GM18499 (cell line): ENCODE data around the gene NCOA1.

ENCODE experiments used
- ATAC-seq: cut with Tn5 transposase; IDR thresholded peaks from one replicate; pipeline ENCODE4 v1.9.1; 2021; ENCODE audit warnings: moderate number of reproducible peaks; ENCODE audit not compliant: insufficient read depth, unreplicated experiment

The NCOA1 gene

GRCh38 chr2:24724111-24724775 is 233.2 kb downstream of the NCOA1 start:
- ATAC-seq: no peak

GRCh38 chr2:24725956-24726355 is 234.9 kb downstream of the NCOA1 start:
- ATAC-seq: no peak

- no peak for ATAC-seq
These were observed 239.4 kb downstream of the NCOA1 start for GRCh38 chr2:24730481-24730880.

GRCh38 chr2:24731040-24731439 is 240.0 kb downstream of the NCOA1 start:
- no peak for ATAC-seq

GRCh38 chr2:24731923-24732322 is 240.9 kb downstream of the NCOA1 start:
- no peak for ATAC-seq

- no peak for ATAC-seq
These were observed 243.7 kb downstream of the NCOA1 start for GRCh38 chr2:24734741-24735140.

- no peak for ATAC-seq
These were observed 248.4 kb downstream of the NCOA1 start for GRCh38 chr2:24739354-24740025.

GRCh38 chr2:24740142-24740541 is 249.1 kb downstream of the NCOA1 start:
- ATAC-seq: no peak

- ATAC-seq: no peak
These were observed 251.7 kb downstream of the NCOA1 start for GRCh38 chr2:24742730-24743129.

GRCh38 chr2:24743924-24744323 is 252.9 kb downstream of the NCOA1 start:
- ATAC-seq: no peak

- ATAC-seq: no peak
These were observed 253.3 kb downstream of the NCOA1 start for GRCh38 chr2:24744356-24744755.

- no peak for ATAC-seq
These were observed 254.8 kb downstream of the NCOA1 start for GRCh38 chr2:24745825-24746224.

GRCh38 chr2:24747299-24747698 is 256.2 kb downstream of the NCOA1 start:
- ATAC-seq: no peak

GRCh38 chr2:24749069-24749691 is 258.1 kb downstream of the NCOA1 start:
- no peak for ATAC-seq

- no peak for ATAC-seq
These were observed 264.1 kb downstream of the NCOA1 start for GRCh38 chr2:24754985-24755705.

GRCh38 chr2:24756789-24757188 is 265.7 kb downstream of the NCOA1 start:
- no peak for ATAC-seq

GRCh38 chr2:24761866-24762265 is 270.8 kb downstream of the NCOA1 start:
- no peak for ATAC-seq

GRCh38 chr2:24762518-24762917 is 271.5 kb downstream of the NCOA1 start:
- ATAC-seq: no peak

GRCh38 chr2:24763843-24764242 is 272.8 kb downstream of the NCOA1 start:
- no peak for ATAC-seq

- ATAC-seq: no peak
These were observed 275.6 kb downstream of the NCOA1 start for GRCh38 chr2:24766609-24767008.

- no peak for ATAC-seq
These were observed 277.0 kb downstream of the NCOA1 start for GRCh38 chr2:24768013-24768412.
